ENCODE measurements around the gene RETREG1. TPM values are rescaled to one million over a fixed set of nuclear protein-coding genes. Genes with fewer than 3 reads are reported as not detected.
"Not testable (repeated sequence)": the region's sequence is repeated elsewhere in the genome, so short reads cannot be mapped to it uniquely, and the experiment has no call there.

The RETREG1 gene
- polyA plus RNA-seq, 6 donors from 2014 or later, result 7.0 to 55.3 (median 19.6) TPM

DNA sequence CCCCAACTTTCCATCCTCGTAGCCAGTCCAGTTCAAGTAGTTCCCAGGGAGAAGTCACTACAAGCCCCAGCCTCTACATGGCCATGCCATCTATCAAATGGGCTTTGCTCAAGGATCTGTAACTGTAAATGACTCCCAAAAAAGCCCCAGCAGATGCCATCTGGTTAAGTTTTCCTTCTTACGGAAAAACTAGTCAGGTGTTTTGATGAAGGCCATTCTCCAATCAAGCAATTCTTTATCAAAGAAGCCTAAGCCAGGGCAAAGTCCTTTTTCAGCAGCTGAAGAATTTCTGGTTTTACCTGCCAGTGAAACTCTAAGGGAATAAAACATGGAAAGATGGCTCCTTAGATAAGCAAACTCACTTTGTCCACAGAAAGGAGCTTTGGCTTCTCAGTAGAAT lies 129.3 kb downstream of the RETREG1 start:
- H3K9me3 Mint-ChIP-seq, result no peaks in the 10 kb centered on the region
- no peak overlapping the region for H3K4me3 Mint-ChIP-seq
- ATAC-seq (ENCODE audit: low read depth in 2 of 2) (no peak), DNase-seq (no peak)
- H3K27me3 Mint-ChIP-seq, result no peaks in the 10 kb centered on the region
- H3K27ac Mint-ChIP-seq, result peak overlapping the region in 1 of 6 donors; percentile 41
- peaks cover 0 to 4% (median 0%) of the 10 kb centered on the region in 3 donors for H3K4me1 Mint-ChIP-seq
- no peaks in the 10 kb centered on the region for H3K36me3 Mint-ChIP-seq

DNA sequence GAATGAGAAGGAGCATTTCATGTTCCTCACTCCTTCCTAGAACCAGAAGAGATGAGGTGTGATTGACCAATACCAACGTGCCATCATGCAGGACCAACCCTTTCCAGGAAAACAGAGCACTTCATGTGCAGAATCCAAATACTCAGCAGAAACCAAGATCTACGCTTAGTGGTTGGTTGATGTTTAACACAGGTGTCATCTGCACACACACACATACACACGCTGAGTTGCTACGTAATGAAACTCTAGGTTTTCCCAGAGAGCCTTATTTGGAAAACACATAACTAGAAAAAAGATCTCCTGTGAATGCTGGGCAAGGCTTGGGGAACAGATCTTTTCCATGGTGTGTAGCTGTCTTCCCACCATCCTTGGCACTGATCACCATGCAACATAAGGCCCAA lies 130.1 kb downstream of the RETREG1 start:
- no peak for DNase-seq
- no peak overlapping the region for H3K4me3 Mint-ChIP-seq

DNA sequence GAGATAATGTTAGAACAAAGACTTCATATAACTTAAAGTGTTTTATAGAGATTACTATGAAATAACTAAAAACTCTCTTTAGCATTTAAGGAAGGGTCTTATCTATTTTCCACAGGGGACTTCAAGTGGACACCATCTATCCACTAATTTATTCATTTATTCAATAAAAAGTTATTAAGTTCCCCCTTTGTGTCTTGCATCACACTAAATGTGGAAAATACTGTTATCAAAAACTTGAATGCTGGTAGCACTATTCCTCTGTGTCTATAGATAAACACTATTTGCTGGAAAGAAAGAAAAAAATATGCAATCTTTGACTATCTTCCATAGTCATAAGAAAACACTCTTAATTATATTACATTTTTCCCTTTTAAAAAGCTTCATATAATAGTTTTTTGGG lies 131.1 kb downstream of the RETREG1 start:
- Mint-ChIP-seq H3K4me1 (peaks cover 0 to 4% (median 0%) of the 10 kb centered on the region in 3 donors), H3K4me3 (no peak overlapping the region)

More for the DNA sequence above, 130.1 kb downstream of the RETREG1 start:
- Mint-ChIP-seq H3K36me3 (no peaks in the 10 kb centered on the region), H3K27me3 (no peaks in the 10 kb centered on the region), H3K27ac (peak overlapping the region in 1 of 6 donors; percentile 4), H3K9me3 (no peaks in the 10 kb centered on the region), H3K4me1 (peaks cover 0 to 4% (median 0%) of the 10 kb centered on the region in 3 donors)
- ATAC-seq (ENCODE audit: low read depth in 2 of 2), result no peak

GRCh38 chr5:16484081-16484480 lies 132.7 kb downstream of the RETREG1 start:
- H3K36me3 Mint-ChIP-seq, result no peaks in the 10 kb centered on the region
- H3K4me3 Mint-ChIP-seq, result no peak overlapping the region
- peaks cover 0 to 4% (median 0%) of the 10 kb centered on the region in 3 donors for H3K4me1 Mint-ChIP-seq
- H3K27me3 Mint-ChIP-seq, result no peaks in the 10 kb centered on the region
- ATAC-seq (ENCODE audit: low read depth in 2 of 2) (no peak), DNase-seq (no peak)
- peak overlapping the region in 1 of 6 donors; percentile 44 for H3K27ac Mint-ChIP-seq
- H3K9me3 Mint-ChIP-seq, result no peaks in the 10 kb centered on the region

More for the DNA sequence above, 131.1 kb downstream of the RETREG1 start:
- DNase-seq, result no peak
- Mint-ChIP-seq H3K27me3 (no peaks in the 10 kb centered on the region), H3K9me3 (no peaks in the 10 kb centered on the region), H3K27ac (no peak overlapping the region), H3K36me3 (no peaks in the 10 kb centered on the region)
- no peak for ATAC-seq (ENCODE audit: low read depth in 2 of 2)

DNA sequence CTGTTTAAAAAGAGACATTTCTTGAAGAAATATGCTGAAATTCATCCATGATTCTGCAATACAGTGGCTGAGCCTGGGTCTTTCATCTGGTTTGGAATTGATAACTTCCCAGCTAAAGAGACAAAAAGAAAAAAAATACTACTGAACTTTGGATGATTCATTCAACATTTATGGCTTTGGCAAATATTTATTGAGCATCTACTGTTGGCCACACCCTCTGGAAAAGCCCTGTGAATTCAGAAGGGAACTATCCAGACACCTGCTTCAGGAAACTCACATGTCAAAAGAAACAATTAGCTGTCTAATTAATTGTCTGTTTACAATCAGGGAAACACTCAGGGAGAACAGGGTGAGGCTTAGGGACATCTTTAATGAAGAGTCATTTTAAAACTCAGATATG lies 133.4 kb downstream of the RETREG1 start:
- no peaks in the 10 kb centered on the region for H3K27me3 Mint-ChIP-seq

DNA sequence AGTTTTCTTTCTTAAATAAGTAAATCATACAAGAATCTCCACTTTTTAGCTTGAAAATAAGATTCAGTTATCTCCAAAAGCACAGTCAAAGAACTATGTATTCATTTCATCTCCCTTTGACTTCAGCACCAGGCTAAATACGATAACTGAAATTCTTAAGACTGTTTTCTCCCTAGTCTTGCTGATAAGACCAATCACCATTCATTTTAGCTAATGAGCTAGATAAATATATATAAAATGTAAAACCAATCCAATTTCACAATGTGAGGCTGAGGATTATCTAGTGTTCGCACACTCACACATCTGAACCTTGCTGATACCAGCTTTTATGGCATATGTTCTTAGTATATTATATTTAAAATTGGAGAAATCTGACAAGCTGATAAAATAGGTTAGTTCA lies 133.9 kb downstream of the RETREG1 start:
- ATAC-seq (ENCODE audit: low read depth in 2 of 2) (no peak), DNase-seq (no peak)
- no peaks in the 10 kb centered on the region for H3K27me3 Mint-ChIP-seq
- H3K27ac Mint-ChIP-seq, result no peak overlapping the region
- H3K9me3 Mint-ChIP-seq, result no peaks in the 10 kb centered on the region
- H3K4me1 Mint-ChIP-seq, result peaks cover 0 to 4% (median 0%) of the 10 kb centered on the region in 3 donors
- no peaks in the 10 kb centered on the region for H3K36me3 Mint-ChIP-seq
- H3K4me3 Mint-ChIP-seq, result no peak overlapping the region

More for the DNA sequence above, 133.4 kb downstream of the RETREG1 start:
- ATAC-seq (ENCODE audit: low read depth in 2 of 2), result no peak
- no peak overlapping the region for H3K27ac Mint-ChIP-seq
- peaks cover 0 to 4% (median 0%) of the 10 kb centered on the region in 3 donors for H3K4me1 Mint-ChIP-seq
- no peaks in the 10 kb centered on the region for H3K9me3 Mint-ChIP-seq
- no peaks in the 10 kb centered on the region for H3K36me3 Mint-ChIP-seq
- H3K4me3 Mint-ChIP-seq, result no peak overlapping the region
- no peak for DNase-seq

DNA sequence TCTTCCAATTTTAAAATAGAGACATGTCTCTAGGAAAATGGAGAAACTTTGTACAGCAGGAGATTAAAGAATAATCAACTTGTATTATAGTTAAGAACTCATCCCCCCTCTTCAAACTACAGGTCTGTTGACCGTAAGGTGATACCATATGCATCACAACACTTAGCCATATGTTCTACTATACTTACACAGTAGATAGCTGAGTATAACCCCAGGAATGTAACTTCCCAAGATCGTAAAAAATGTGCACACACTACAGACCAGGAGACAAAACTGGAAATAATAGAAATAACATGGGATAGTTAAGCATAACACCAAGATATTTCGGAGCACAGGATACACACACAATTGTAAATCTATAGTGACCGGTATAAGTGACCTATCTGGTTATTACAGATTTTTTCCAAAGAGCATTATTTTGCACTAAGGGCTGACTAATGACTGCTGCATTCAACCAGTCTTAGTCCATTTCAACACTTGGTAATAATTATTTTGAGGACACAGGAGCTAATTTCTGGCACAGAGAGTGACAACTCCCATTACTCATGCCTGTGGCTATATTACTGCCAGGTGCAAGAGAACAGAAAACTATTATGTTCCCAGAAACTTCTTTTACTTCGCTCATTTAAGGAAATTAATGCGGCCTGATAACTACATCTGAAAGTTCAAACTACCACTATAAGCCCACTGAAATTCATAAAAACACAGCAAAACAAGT lies 135.8 kb downstream of the RETREG1 start:
- Mint-ChIP-seq H3K27me3 (no peaks in the 10 kb centered on the region), H3K9me3 (no peaks in the 10 kb centered on the region), H3K4me1 (no peaks in the 10 kb centered on the region), H3K4me3 (no peak overlapping the region), H3K36me3 (no peaks in the 10 kb centered on the region), H3K27ac (no peak overlapping the region)
- DNase-seq (no peak), ATAC-seq (ENCODE audit: low read depth in 2 of 2) (no peak)

GRCh38 chr5:16480144-16480543 lies 136.7 kb downstream of the RETREG1 start:
- no peaks in the 10 kb centered on the region for H3K27me3 Mint-ChIP-seq
- DNase-seq, result no peak
- no peak for ATAC-seq (ENCODE audit: low read depth in 2 of 2)
- no peaks in the 10 kb centered on the region for H3K4me1 Mint-ChIP-seq
- H3K4me3 Mint-ChIP-seq, result no peak overlapping the region
- no peaks in the 10 kb centered on the region for H3K9me3 Mint-ChIP-seq
- H3K27ac Mint-ChIP-seq, result no peak overlapping the region
- H3K36me3 Mint-ChIP-seq, result no peaks in the 10 kb centered on the region

- ATAC-seq (ENCODE audit: low read depth in 2 of 2) (no peak), DNase-seq (no peak)
- H3K36me3 Mint-ChIP-seq, result no peaks in the 10 kb centered on the region
- no peaks in the 10 kb centered on the region for H3K9me3 Mint-ChIP-seq
- no peaks in the 10 kb centered on the region for H3K4me1 Mint-ChIP-seq
- H3K27me3 Mint-ChIP-seq, result no peaks in the 10 kb centered on the region
- no peak overlapping the region for H3K4me3 Mint-ChIP-seq
- no peak overlapping the region for H3K27ac Mint-ChIP-seq
Observed at GRCh38 chr5:16477541-16477940, 139.3 kb downstream of the RETREG1 start.

DNA sequence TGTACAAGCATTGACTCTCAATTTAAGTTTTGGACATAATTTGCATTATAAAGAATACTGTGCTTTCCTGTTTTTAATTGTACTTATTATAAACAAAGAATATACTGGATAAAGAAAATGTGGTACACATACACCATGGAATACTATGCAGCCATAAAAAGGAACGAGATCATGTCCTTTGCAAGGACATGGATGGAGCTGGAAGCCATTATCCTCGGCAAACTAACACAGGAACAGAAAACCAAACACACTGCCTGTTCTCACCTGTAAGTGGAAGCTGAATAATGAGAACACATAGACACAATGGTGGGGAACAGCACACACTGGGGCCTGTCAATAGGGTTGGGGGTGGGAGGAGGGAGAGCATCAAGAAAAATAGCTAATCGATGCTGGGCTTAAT lies 140.4 kb downstream of the RETREG1 start:
- not testable (repeated sequence) for H3K9me3 Mint-ChIP-seq; H3K4me1 Mint-ChIP-seq; H3K4me3 Mint-ChIP-seq; H3K27ac Mint-ChIP-seq; DNase-seq; H3K27me3 Mint-ChIP-seq; ATAC-seq (ENCODE audit: low read depth in 2 of 2); H3K36me3 Mint-ChIP-seq

- peaks cover 0 to under 1% (median 0%) of the 10 kb centered on the region in 7 donors for H3K9me3 Mint-ChIP-seq
- H3K27ac Mint-ChIP-seq, result no peak overlapping the region
- H3K4me3 Mint-ChIP-seq, result no peak overlapping the region
- ATAC-seq (ENCODE audit: low read depth in 2 of 2) (no peak), DNase-seq (no peak)
- H3K36me3 Mint-ChIP-seq, result no peaks in the 10 kb centered on the region
- no peaks in the 10 kb centered on the region for H3K27me3 Mint-ChIP-seq
- H3K4me1 Mint-ChIP-seq, result peaks cover 23 to 26% (median 23%) of the 10 kb centered on the region in 3 donors
Observed at GRCh38 chr5:16471387-16471786, 145.4 kb downstream of the RETREG1 start.

DNA sequence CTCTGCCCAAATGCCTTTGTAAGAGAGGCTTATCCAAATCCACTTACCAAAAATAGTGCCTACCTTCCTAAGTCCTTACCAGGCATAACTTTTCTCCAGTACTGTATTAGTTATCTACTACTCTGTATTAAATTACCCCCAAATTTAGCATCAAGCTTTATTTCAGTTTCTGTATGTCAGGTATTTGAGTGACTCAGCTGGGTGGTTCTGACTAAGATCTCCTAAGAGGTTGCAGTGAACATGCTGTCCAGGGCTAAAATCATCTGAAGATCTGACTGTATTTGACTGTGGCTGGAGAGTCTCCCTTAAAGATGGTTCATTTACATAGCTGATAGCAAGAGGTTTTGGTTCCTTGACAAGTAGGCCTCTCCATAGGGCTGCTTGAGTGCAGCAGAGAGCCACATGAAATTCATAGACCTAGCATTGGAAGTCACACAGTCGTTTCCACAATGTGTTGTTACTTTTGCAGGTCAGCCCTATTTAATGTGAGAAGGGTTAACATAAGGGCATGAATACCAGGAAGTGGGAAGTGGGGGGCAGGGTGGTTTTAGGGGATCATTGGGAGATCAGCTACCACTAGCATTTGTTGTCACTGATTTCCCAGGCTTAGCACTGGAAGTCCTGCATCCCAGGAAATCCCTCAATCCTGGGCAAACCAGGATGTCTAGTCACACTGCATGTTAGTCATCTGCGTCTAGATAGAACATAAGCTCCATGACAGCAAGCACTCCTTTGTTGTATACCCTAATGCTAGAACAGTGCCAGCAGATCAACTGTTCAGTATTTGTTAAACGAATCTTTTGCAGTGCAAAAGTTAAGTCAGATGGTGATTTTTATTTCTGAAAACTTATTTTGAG lies 149.2 kb downstream of the RETREG1 start:
- Mint-ChIP-seq H3K4me1 (peaks cover 49 to 56% (median 54%) of the 10 kb centered on the region in 3 donors), H3K27me3 (no peaks in the 10 kb centered on the region), H3K27ac (peak overlapping the region in 4 of 6 donors; percentile 27 to 98 (median 97)), H3K36me3 (no peaks in the 10 kb centered on the region), H3K9me3 (peaks cover 0 to 2% (median 0%) of the 10 kb centered on the region in 7 donors), H3K4me3 (peak overlapping the region; percentile 71 to 99 (median 94))
- ATAC-seq (ENCODE audit: low read depth in 2 of 2) (no peak), DNase-seq (no peak)

- peaks cover 0 to 10% of the 10 kb centered on the region in 2 donors for H3K36me3 Mint-ChIP-seq
- DNase-seq, result peak; percentile 88
- peak within 1 kb of the TSS; percentile 90 to 99 (median 98) for H3K4me3 Mint-ChIP-seq
- H3K4me1 Mint-ChIP-seq, result peaks cover 57 to 71% (median 69%) of the 10 kb centered on the region in 3 donors
- peaks cover 0 to 2% (median 0%) of the 10 kb centered on the region in 7 donors for H3K9me3 Mint-ChIP-seq
- no peaks in the 10 kb centered on the region for H3K27me3 Mint-ChIP-seq
- peak within 1 kb of the TSS; percentile 97 to 98 (median 98) for H3K27ac Mint-ChIP-seq
- ATAC-seq (ENCODE audit: low read depth in 2 of 2), result peak; percentile 93 to 94
Observed at GRCh38 chr5:16465544-16466432, 151.0 kb downstream of the RETREG1 start, which contains the start of gene ZNF622. ZNF622 (minus strand) TSS chr5:16465800; CDS start chr5:16465665, 135 bp downstream.
